AG09319 (cell line): ENCODE results near the gene ATP5PF.

Source experiments
- DNase-seq: peaks from one replicate; pipeline ENCODE4 v3.0.0-alpha.2; 2010; ENCODE audit warnings: low read depth; ENCODE audit errors: extremely low read depth
- TF ChIP-seq, protein P1 (sequence below): IDR thresholded peaks from 2 replicates; pipeline ENCODE4 v1.5.1; 2011; ENCODE audit warnings: low read depth, mild to moderate bottlenecking, inconsistent platforms, low read length, moderate library complexity

ATP5PF gene

DNA sequence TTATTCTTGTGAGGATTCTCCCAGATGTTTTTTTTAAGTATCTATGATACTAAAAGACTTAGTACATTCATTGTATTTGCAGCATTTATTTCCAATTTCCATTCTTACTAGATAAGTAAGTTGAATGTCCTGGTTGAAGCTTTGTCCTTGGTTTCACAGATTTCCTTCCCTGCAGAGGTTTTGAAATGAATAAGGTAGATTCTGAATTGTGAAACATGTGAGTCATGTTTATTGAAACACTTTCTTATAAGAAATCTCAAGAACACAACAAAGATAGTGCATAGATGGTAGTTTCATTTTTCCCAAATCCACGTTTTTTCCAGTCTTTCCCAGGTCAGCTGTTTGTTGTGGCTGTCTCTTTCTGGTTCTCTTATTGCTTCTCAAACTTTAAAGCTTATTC is 24.9 kb upstream of the ATP5PF start:
- TF ChIP-seq, protein P1, sequence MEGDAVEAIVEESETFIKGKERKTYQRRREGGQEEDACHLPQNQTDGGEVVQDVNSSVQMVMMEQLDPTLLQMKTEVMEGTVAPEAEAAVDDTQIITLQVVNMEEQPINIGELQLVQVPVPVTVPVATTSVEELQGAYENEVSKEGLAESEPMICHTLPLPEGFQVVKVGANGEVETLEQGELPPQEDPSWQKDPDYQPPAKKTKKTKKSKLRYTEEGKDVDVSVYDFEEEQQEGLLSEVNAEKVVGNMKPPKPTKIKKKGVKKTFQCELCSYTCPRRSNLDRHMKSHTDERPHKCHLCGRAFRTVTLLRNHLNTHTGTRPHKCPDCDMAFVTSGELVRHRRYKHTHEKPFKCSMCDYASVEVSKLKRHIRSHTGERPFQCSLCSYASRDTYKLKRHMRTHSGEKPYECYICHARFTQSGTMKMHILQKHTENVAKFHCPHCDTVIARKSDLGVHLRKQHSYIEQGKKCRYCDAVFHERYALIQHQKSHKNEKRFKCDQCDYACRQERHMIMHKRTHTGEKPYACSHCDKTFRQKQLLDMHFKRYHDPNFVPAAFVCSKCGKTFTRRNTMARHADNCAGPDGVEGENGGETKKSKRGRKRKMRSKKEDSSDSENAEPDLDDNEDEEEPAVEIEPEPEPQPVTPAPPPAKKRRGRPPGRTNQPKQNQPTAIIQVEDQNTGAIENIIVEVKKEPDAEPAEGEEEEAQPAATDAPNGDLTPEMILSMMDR = no peak
- DNase-seq = no peak

DNA sequence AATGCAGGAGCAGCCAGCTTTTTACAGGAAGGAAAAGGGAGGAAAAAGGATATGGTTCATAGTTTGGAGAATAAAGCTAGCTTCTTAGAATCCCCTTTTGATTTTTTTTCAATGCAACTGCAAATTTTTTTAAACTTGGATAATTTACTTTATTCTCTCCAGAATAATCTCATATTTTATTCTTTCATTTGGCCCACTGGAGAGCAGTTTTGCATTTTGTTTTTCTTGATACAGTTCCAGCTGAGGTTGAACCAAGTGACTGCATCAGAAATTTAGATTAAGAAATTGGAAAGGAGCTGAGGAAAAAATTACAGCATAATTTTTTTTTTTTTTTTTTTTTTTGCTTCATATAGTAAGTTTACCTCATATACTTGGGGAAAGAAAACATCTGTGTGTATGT is 22.8 kb upstream of the ATP5PF start:
- TF ChIP-seq, protein P1 = no peak
- no peak for DNase-seq

DNA sequence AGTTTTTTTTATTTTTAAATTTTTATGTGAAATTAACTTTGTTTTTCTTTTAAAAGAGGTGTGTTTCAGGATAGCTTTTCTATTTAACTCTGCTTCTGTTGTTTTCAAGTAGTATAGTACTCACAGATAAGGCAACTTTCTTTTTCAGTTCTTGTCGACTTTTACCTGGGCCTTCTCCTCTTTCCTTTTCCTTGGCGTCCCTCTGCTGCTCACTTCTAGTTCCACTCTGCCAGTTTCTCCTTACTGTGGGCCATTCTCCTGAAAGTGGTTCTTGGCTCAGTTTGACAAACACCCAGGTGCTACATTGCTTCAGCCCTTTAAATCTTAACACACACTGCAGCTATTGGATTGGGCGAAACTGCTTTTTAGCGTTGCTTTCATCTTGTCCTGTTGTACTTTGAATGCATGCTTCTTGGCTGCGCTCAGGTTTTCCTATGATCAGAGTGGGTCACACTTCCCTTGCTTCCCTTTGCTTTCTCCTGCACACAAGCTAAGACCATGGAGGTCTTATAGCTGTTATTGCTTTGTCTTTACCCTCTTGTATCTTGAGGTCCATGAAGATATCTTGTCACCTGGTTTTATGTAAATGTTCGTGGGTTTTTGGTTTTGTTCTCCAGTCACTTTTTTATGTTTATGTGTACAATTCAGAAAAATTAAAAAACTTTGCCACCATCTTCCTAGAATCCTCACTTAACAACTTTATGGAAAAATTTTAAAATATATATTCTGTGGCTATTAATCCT is 21.7 kb upstream of the ATP5PF start:
- DNase-seq = no peak
- TF ChIP-seq, protein P1 = no peak

DNA sequence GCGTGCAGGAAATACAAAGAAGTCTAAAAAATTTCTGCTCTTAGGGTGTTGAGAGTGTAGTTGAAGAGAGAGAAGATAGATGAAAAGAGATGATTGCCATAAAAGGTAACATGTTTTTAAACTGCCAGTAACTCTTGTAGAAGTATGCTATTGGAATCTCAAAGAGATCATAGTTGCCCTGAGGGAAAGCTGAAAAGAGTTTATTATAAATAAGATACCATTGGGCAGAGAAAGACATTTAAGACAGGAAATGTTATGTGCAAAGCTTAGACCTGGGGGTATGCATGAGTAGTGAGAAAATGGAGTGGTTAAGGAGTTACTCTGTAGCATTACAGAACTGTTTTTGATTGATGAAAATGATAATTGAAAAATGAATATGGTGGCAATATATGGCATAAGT is 17.7 kb upstream of the ATP5PF start:
- no peak for DNase-seq
- TF ChIP-seq, protein P1 = no peak

DNA sequence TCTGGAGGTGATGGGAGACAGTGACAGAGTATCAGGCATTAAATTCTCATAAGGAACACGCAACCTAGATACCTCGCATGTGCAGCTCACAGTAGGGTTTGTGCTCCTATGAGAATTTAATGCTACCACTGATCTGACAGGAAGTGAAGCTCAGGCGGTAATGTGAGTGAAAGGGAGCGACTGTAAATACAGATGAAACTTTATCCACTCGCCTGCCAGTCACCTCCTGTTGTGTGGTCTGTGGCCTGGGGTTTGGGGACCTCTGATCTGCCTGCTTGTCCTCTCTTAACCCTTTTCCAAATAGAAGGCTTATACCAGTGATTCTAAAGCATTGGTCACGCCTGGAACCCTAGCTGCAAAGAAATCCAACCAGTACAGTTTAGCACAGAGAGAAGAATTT is 15.4 kb upstream of the ATP5PF start:
- TF ChIP-seq, protein P1 = no peak
- no peak for DNase-seq

DNA sequence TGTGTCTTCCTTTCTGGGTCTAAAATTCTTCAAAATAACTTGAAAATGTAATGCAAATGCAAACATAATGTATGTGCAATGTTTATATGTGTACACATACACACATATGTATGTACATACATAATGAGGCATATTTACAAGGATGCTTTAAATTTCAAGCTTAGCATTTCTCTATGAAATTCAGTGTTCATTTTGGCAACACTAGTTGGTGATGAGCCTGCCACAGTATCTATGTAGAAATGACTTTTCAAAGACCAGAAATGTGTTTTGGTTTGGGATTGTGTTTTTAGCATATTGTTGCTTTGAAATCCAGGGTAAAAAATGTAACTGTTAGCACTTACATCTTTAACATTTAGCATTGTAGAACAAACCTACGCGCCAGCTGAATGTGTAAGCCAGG is 10.2 kb upstream of the ATP5PF start:
- no peak for DNase-seq
- TF ChIP-seq, protein P1 = no peak

DNA sequence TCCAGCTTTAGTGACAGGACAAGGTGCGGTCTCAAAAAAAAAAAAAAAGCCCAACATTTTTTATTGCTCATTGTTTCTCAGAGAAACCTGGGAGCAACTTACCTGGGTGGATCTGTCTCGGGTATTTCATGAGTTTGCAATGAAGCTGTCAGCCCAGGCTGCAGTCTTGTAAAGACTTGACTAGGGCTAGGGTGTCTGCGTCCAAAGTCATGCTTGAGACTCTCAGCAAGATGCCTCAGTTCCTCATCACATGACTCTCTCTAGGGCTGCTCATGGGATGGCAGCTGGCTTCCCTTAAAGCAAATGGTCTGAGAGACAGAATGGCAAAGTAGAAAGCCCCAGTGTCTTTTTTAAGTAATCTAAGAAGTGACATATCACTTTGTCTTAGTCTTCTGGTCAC is 8.2 kb upstream of the ATP5PF start:
- no peak for DNase-seq
- TF ChIP-seq, protein P1 = no peak
